DLD1 (cell line): ENCODE measurements around the gene PTGR3.
"Not testable (repeated sequence)": the region's sequence is repeated elsewhere in the genome, so short reads cannot be mapped to it uniquely, and the experiment has no call there.

Source experiments
- in situ Hi-C: cut with HindIII; loops from 2 replicates; pipeline ENCODE4 v1.10.0; 2017; ENCODE audit warnings: low sequenced_read_pairs

The PTGR3 gene

GRCh38 chr18:75204269-75204731, 4.6 kb downstream of the PTGR3 start:
- in situ Hi-C loops = no loop called here

GRCh38 chr18:75203416-75204268, 5.3 kb downstream of the PTGR3 start:
- in situ Hi-C loops = no loop called here

- in situ Hi-C loops = no loop called here
Observed at GRCh38 chr18:75202696-75203365, 6.1 kb downstream of the PTGR3 start.

- in situ Hi-C loops = no loop called here
Observed at GRCh38 chr18:75201282-75202270, 7.4 kb downstream of the PTGR3 start.

GRCh38 chr18:75200605-75201280, 8.2 kb downstream of the PTGR3 start:
- in situ Hi-C loops = no loop called here

GRCh38 chr18:75200071-75200470, 8.9 kb downstream of the PTGR3 start:
- in situ Hi-C loops = no loop called here

GRCh38 chr18:75199327-75199726, 9.6 kb downstream of the PTGR3 start:
- in situ Hi-C loops = no loop called here

- in situ Hi-C loops = no loop called here
Observed at GRCh38 chr18:75198036-75198435, 10.9 kb downstream of the PTGR3 start.

GRCh38 chr18:75192899-75193298, 16.0 kb downstream of the PTGR3 start:
- in situ Hi-C loops = no loop called here

GRCh38 chr18:75189696-75190095, 19.2 kb downstream of the PTGR3 start:
- in situ Hi-C loops = no loop called here

- in situ Hi-C loops = not testable (repeated sequence)
Observed at GRCh38 chr18:75187702-75188101, 21.2 kb downstream of the PTGR3 start.

GRCh38 chr18:75185460-75185859, 23.5 kb downstream of the PTGR3 start:
- in situ Hi-C loops = no loop called here

- in situ Hi-C loops = no loop called here
Observed at GRCh38 chr18:75183973-75184493, 24.9 kb downstream of the PTGR3 start.

- in situ Hi-C loops = no loop called here
Observed at GRCh38 chr18:75183524-75183923, 25.4 kb downstream of the PTGR3 start.

- in situ Hi-C loops = no loop called here
Observed at GRCh38 chr18:75179819-75180600, 28.9 kb downstream of the PTGR3 start.

GRCh38 chr18:75178376-75178775, 30.6 kb downstream of the PTGR3 start:
- in situ Hi-C loops = no loop called here

- in situ Hi-C loops = no loop called here
Observed at GRCh38 chr18:75176849-75177248, 32.1 kb downstream of the PTGR3 start.

GRCh38 chr18:75173738-75174137, 35.2 kb downstream of the PTGR3 start:
- in situ Hi-C loops = no loop called here

- in situ Hi-C loops = no loop called here
Observed at GRCh38 chr18:75173125-75173432, 35.9 kb downstream of the PTGR3 start.
